OCI-LY7 (cell line): ENCODE measurements around the gene RCSD1. TPM values are rescaled to one million over a fixed set of nuclear protein-coding genes. Genes with fewer than 3 reads are reported as not detected.

ENCODE experiments used
- BruUV-seq: library from RNA; stranded (reverse); fragments of 400-500 nt; replicated peaks from 2 replicates; lab custom pipeline; 2021; lab: Mats Ljungman, UMichigan
- CTCF ChIA-PET: fragments of 300-600 bp; sonication (Branson Sonifier 250); formaldehyde crosslinking; loops from one replicate; lab custom pipeline; 2022; ENCODE audit warnings: antibody characterized with exemption; ENCODE audit not compliant: unreplicated experiment; lab: Charles Lee
- POLR2A ChIA-PET: fragments of 300-600 bp; sonication (Branson Sonifier 250); formaldehyde crosslinking; loops from one replicate; lab custom pipeline; 2022; ENCODE audit warnings: antibody characterized with exemption; lab: Charles Lee
- DNase-seq: peaks from one replicate; pipeline ENCODE4 v3.0.0-alpha.2; 2015; ENCODE audit warnings: low spot score
- H2AFZ ChIP-seq: fragments of 200-600 bp; sonication (generic), shearing (Covaris generic); 2 replicates; pipeline ENCODE4 v1.6.1; 2014; ENCODE audit warnings: mild to moderate bottlenecking, antibody characterized with exemption, low read length, moderate library complexity
- H3K27ac ChIP-seq: fragments of 200-600 bp; sonication (generic); 2 replicates; pipeline ENCODE4 v1.5.1; 2014; ENCODE audit warnings: mixed run types, low read depth, mild to moderate bottlenecking, moderate library complexity, low read length, inconsistent platforms; ENCODE audit not compliant: poor library complexity, severe bottlenecking
- H3K36me3 ChIP-seq: fragments of 200-600 bp; sonication (generic); 2 replicates; pipeline ENCODE4 v1.6.1; 2014; ENCODE audit warnings: mild to moderate bottlenecking, antibody characterized with exemption, low read length, moderate library complexity, mixed read lengths; ENCODE audit not compliant: insufficient read depth
- H3K4me1 ChIP-seq: fragments of 200-600 bp; sonication (generic); 2 replicates; pipeline ENCODE4 v1.5.1; 2014; ENCODE audit warnings: mild to moderate bottlenecking, low read length; ENCODE audit not compliant: insufficient read depth, poor library complexity, severe bottlenecking
- H3K4me2 ChIP-seq: fragments of 200-600 bp; sonication (generic); 2 replicates; pipeline ENCODE4 v1.6.1; 2014; ENCODE audit warnings: mild to moderate bottlenecking, low read length
- H3K4me3 ChIP-seq: fragments of 200-600 bp; sonication (generic); 2 replicates; pipeline ENCODE4 v1.5.1; 2014; ENCODE audit warnings: mild to moderate bottlenecking, low read depth, low read length; ENCODE audit not compliant: poor library complexity, severe bottlenecking
- H3K79me2 ChIP-seq: fragments of 200-600 bp; sonication (generic); 2 replicates; pipeline ENCODE4 v1.6.1; 2016; ENCODE audit warnings: low read depth, mild to moderate bottlenecking, low read length, moderate library complexity, mixed read lengths; ENCODE audit not compliant: insufficient read depth
- H3K9me2 ChIP-seq: fragments of 200-600 bp; sonication (generic); 2 replicates; pipeline ENCODE4 v1.6.1; 2016; ENCODE audit warnings: mild to moderate bottlenecking, low read length, mixed read lengths; ENCODE audit not compliant: insufficient read depth
- H3K9me3 ChIP-seq: fragments of 200-600 bp; sonication (generic); 2 replicates; pipeline ENCODE4 v1.6.1; 2014; ENCODE audit warnings: mild to moderate bottlenecking, mixed run types, low read length, mixed read lengths
- H4K20me1 ChIP-seq: fragments of 200-600 bp; sonication (generic); 2 replicates; pipeline ENCODE4 v1.6.1; 2014; ENCODE audit warnings: mild to moderate bottlenecking, antibody characterized with exemption, low read length, moderate library complexity, mixed read lengths; ENCODE audit not compliant: insufficient read depth
- CTCF ChIP-seq: fragments of 200-600 bp; sonication (generic); conservative IDR thresholded peaks from 2 replicates; pipeline ENCODE4 v1.5.1; 2014; ENCODE audit warnings: mild to moderate bottlenecking, antibody characterized with exemption, low read length, moderate library complexity, mixed read lengths
- EZH2phosphoT487 ChIP-seq: fragments of 200-600 bp; sonication (generic); IDR thresholded peaks from 2 replicates; pipeline ENCODE4 v1.6.1; 2018; ENCODE audit warnings: low read depth, borderline replicate concordance, mild to moderate bottlenecking, mixed run types, antibody characterized with exemption, low read length, moderate library complexity, mixed read lengths
- intact Hi-C: fragments of 100-400 bp; cut with micrococcal nuclease; formaldehyde crosslinking; loops from one replicate; pipeline ENCODE4 v1.10.0; 2022; ENCODE audit not compliant: unreplicated experiment
- total RNA-seq, 2 experiments: library from RNA; depleted of rRNA in 1 of 2; stranded (reverse); fragments of >200 nt in 1 of 2; shearing (Covaris generic) in 1 of 2; gene quantifications; 2 replicates each; pipeline ENCODE4 v1.2.3, GENCODE V29; 2014 to 2022

Gene RCSD1
- total RNA-seq, 2 experiments from 2014 or later, result 161 to 164 TPM

DNA sequence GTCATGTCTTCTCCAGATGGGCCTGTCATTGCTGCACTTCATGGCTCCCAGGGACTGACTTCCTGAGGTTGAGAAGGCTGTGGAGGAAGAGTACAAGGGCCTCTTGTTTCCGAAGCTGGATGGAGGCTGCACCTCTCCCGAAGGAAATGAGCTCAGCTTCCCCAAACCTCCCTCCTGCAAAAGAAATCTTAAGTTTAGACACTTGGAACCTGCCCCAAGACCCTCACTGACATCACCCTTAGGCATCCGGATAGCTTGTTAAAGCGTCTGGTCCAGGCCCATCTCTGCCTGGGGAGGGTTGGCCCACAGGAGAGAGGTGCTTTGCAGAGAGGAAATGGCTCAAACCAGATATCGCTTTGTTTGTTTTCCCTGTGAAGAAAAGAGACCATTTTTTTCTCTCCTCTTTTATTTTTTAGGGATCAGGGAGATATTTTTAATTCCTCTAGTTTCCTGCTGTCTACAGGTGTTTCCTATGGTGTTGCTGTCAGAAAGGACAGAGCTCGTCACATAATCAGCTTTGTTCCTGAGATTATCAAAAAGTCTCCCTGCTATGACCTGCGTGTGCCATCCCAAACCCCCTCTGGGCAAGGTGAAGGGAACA, 25.0 kb downstream of the RCSD1 start:
- no TSS peak for BruUV-seq
- H3K27ac ChIP-seq, result no peak overlapping the region
- TF ChIP-seq EZH2phosphoT487 (no peak), CTCF (no peak)

GRCh38 chr1:167656657-167657056, 26.6 kb downstream of the RCSD1 start:
- Histone ChIP-seq H3K4me1 (peaks cover 68% of the 10 kb centered on the region), H3K4me3 (no peak overlapping the region), H3K9me2 (no peaks in the 10 kb centered on the region), H3K36me3 (peaks cover 96% of the 10 kb centered on the region), H3K4me2 (no peak overlapping the region), H3K27ac (no peak overlapping the region), H3K79me2 (peaks cover 99% of the 10 kb centered on the region), H4K20me1 (peaks cover 43% of the 10 kb centered on the region), H3K9me3 (no peaks in the 10 kb centered on the region), H2AFZ (no peak overlapping the region)
- intact Hi-C loops, result no loop called here
- ChIA-PET POLR2A (interaction anchor here (1.2 kb wide), 1 partner anchor 56 kb away, joined by 5 read pairs; no protein-coding TSS in a partner anchor), CTCF (no interaction called here)
- no peak for DNase-seq
- TF ChIP-seq CTCF, result no peak
- TF ChIP-seq EZH2phosphoT487, result no peak
- no TSS peak for BruUV-seq

More for the DNA sequence above, 25.0 kb downstream of the RCSD1 start:
- no peak overlapping the region for H2AFZ ChIP-seq
- intact Hi-C loops, result no loop called here
- no peak for DNase-seq
- H3K79me2 ChIP-seq, result peaks cover 99% of the 10 kb centered on the region
- H3K36me3 ChIP-seq, result peaks cover 94% of the 10 kb centered on the region
- ChIA-PET POLR2A (interaction anchor here (0.5 to 1.2 kb wide), 3 partner anchors 10 to 38 kb away, joined by 3 read pairs; no protein-coding TSS in a partner anchor), CTCF (interaction anchor here (0.6 kb wide), 1 partner anchor 22 kb away, joined by 3 read pairs; no protein-coding TSS in a partner anchor)
- no peaks in the 10 kb centered on the region for H3K9me3 ChIP-seq
- no peaks in the 10 kb centered on the region for H3K9me2 ChIP-seq
- peaks cover 72% of the 10 kb centered on the region for H3K4me1 ChIP-seq
- no peak overlapping the region for H3K4me2 ChIP-seq
- peaks cover 43% of the 10 kb centered on the region for H4K20me1 ChIP-seq
- no peak overlapping the region for H3K4me3 ChIP-seq

GRCh38 chr1:167658574-167659328, 28.7 kb downstream of the RCSD1 start:
- H4K20me1 ChIP-seq, result peaks cover 30% of the 10 kb centered on the region
- ChIA-PET CTCF (no interaction called here), POLR2A (interaction anchor here (1.4 kb wide), 1 partner anchor 10 kb away, joined by 4 read pairs; no protein-coding TSS in a partner anchor)
- peaks cover 99% of the 10 kb centered on the region for H3K36me3 ChIP-seq
- H3K9me3 ChIP-seq, result no peaks in the 10 kb centered on the region
- TF ChIP-seq CTCF, result no peak
- no peak for TF ChIP-seq EZH2phosphoT487
- H3K79me2 ChIP-seq, result peaks cover 100% of the 10 kb centered on the region
- no peak overlapping the region for H3K27ac ChIP-seq
- H3K9me2 ChIP-seq, result no peaks in the 10 kb centered on the region
- no peak overlapping the region for H3K4me3 ChIP-seq
- no peak for DNase-seq
- H3K4me1 ChIP-seq, result peaks cover 51% of the 10 kb centered on the region
- no peak overlapping the region for H3K4me2 ChIP-seq
- intact Hi-C loops, result no loop called here
- no TSS peak for BruUV-seq
- no peak overlapping the region for H2AFZ ChIP-seq
